DND-41 (cell line): Measurements from ENCODE around the gene FAM241A.

Experiments used
- EZH2 ChIP-seq: IDR thresholded peaks from 3 replicates; pipeline ENCODE4 v1.6.1; 2012; ENCODE audit warnings: borderline replicate concordance, low read depth, mild to moderate bottlenecking, moderate library complexity, low read length, inconsistent platforms; ENCODE audit not compliant: severe bottlenecking
- TF ChIP-seq, protein P1 (sequence below): IDR thresholded peaks from 2 replicates; pipeline ENCODE4 v1.5.1; 2012; ENCODE audit warnings: borderline replicate concordance, low read length, moderate library complexity, mild to moderate bottlenecking; ENCODE audit not compliant: poor library complexity, severe bottlenecking; ENCODE audit errors: extremely low read depth

DNA sequence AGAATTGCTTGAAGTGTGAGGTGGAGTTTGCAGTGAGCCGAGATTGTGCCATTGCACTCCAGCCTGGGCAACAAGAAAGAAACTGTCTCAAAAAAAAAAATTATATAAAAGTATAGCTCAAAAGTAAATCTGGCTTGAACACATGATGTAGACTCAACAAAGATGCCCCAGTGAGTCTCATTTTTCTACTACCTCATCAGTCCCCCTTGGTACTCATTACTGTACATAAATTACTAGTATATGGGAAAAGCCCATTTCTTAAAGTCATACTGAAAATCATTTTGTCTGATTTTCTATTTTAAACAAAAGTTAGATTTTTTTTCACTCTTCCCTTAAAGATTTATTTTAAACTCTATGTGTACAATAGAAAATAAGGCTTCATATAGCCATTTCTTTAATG lies 39.2 kb downstream of the FAM241A start:
- TF ChIP-seq, protein P1, sequence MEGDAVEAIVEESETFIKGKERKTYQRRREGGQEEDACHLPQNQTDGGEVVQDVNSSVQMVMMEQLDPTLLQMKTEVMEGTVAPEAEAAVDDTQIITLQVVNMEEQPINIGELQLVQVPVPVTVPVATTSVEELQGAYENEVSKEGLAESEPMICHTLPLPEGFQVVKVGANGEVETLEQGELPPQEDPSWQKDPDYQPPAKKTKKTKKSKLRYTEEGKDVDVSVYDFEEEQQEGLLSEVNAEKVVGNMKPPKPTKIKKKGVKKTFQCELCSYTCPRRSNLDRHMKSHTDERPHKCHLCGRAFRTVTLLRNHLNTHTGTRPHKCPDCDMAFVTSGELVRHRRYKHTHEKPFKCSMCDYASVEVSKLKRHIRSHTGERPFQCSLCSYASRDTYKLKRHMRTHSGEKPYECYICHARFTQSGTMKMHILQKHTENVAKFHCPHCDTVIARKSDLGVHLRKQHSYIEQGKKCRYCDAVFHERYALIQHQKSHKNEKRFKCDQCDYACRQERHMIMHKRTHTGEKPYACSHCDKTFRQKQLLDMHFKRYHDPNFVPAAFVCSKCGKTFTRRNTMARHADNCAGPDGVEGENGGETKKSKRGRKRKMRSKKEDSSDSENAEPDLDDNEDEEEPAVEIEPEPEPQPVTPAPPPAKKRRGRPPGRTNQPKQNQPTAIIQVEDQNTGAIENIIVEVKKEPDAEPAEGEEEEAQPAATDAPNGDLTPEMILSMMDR: no peak
- no peak for TF ChIP-seq EZH2
